ENCODE data around the gene SLC6A17.

The SLC6A17 gene

DNA sequence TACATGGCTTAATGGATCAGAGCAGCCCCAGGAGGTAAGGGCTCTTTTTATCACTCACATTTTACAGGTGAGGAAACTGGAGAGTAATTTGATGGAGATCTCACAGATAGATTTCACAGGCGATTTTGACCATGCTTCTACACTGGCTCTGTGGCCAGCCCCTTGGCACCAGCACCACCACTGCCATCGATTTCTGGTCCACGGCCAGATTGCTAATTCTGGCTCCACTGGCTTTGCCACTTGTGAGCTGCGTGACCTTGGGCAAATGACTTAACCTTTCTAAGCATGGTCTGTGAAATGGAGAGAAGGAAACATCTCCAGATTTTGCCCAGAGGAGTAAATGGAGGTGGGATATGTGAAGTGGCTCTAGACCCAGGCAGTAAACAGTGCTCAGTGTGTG is 92.4 kb downstream of the SLC6A17 start:
- no peak for DNase-seq (ENCODE audit: low spot score)
- TF ChIP-seq, protein P1, sequence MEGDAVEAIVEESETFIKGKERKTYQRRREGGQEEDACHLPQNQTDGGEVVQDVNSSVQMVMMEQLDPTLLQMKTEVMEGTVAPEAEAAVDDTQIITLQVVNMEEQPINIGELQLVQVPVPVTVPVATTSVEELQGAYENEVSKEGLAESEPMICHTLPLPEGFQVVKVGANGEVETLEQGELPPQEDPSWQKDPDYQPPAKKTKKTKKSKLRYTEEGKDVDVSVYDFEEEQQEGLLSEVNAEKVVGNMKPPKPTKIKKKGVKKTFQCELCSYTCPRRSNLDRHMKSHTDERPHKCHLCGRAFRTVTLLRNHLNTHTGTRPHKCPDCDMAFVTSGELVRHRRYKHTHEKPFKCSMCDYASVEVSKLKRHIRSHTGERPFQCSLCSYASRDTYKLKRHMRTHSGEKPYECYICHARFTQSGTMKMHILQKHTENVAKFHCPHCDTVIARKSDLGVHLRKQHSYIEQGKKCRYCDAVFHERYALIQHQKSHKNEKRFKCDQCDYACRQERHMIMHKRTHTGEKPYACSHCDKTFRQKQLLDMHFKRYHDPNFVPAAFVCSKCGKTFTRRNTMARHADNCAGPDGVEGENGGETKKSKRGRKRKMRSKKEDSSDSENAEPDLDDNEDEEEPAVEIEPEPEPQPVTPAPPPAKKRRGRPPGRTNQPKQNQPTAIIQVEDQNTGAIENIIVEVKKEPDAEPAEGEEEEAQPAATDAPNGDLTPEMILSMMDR (IDR thresholded peaks at IDR 0.05; ENCODE audit: extremely low read depth, missing control alignments): no peak

DNA sequence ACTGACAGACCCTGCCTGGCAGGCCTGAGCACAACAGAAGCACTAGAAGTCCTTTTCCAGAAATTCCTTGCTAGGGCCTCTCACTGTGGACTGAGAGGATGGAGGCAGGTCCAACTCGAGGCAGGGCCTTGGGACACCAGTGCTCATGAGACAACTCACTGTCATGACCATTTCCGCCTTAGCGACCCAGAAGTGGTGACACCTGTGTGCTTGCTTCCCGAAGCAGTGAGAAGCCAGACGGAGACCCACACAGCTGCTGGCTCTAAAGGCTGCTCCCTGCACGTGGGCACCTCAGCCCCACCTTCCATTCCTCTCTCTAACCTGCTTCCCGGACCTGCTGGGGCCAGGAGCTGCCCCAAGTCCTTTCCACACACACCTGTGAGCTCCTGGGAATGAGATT is 92.9 kb downstream of the SLC6A17 start:
- TF ChIP-seq, protein P1 (IDR thresholded peaks at IDR 0.05; ENCODE audit: extremely low read depth, missing control alignments): no peak
- no peak for DNase-seq (ENCODE audit: low spot score)

DNA sequence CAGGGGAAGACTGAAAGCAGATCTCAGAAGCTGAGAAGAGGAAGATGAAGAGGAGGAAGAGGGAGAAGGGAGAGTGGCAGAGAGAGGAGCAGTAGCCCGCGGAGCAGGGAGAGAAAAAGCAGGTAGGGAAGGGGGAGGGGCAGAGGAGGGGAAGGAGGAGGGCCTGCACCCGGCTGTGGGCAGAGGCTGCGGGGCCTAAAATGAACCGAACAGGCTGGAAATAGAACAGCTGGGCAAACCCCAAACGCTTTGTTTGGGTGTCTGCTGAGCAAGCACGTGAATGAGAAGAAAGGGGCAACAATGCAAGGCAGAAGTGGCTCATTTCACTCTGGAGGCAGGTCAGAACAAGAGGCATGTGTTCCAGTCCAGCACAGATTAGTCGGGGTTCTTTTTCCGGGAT is 93.3 kb downstream of the SLC6A17 start:
- DNase-seq (ENCODE audit: low spot score): no peak
- TF ChIP-seq, protein P1 (IDR thresholded peaks at IDR 0.05; ENCODE audit: extremely low read depth, missing control alignments): no peak

DNA sequence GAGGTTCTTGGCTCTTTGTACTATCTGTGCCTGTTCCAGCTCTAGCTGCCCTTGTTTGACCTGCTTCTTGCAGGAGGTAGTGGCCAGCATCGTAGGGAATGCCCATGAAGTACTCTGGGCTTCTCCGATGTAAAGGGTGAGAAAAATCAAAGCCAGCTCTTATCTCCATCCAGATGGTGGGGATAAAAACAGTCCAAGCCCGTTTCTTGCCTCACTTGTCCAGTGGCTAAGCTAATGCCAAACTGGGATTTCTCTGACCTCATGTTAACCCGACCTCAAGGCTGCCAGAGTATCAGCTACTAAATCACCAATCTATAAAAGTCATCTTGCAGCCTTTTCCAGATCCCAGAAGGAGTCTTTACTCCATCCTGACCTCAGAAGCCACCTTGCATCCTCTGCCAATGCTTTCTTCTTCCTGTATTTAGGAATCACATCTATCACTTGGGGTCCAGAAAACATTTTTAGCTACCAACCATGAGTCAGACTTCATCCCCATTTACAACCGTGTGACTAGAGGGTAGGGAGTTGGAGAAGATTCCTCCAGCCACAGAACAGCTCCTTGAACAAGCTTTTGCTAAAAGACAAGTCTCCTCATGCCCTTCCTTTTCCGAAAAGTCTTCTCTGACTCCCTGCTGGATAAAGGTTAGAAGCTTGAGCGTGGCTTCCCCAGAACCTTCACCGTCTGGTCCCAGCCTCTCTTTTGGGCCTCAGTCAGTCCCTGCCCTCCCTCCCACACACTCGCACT is 95.8 kb downstream of the SLC6A17 start:
- DNase-seq (ENCODE audit: low spot score): no peak
- TF ChIP-seq, protein P1 (IDR thresholded peaks at IDR 0.05; ENCODE audit: extremely low read depth, missing control alignments): no peak

DNA sequence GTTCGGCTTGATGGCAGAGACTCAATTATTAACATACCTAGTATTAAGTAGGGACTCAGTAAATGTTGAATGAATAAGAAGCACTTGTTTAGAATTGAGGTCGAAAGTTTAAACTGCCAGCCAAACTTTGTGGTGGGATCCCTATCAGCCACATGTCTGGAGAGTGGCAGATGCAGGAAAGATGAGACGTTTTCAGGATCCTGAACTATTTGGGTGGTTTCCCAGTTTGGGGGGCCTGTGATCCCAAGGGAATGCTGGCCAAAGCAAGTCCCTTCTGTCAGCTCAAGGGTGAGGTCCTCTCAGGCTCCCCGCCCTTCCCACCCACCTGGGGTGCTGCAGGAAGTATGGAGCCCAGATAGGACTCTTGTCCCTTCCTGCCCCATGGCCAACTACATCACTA is 98.5 kb downstream of the SLC6A17 start:
- DNase-seq (ENCODE audit: low spot score): no peak
- TF ChIP-seq, protein P1 (IDR thresholded peaks at IDR 0.05; ENCODE audit: extremely low read depth, missing control alignments): no peak

DNA sequence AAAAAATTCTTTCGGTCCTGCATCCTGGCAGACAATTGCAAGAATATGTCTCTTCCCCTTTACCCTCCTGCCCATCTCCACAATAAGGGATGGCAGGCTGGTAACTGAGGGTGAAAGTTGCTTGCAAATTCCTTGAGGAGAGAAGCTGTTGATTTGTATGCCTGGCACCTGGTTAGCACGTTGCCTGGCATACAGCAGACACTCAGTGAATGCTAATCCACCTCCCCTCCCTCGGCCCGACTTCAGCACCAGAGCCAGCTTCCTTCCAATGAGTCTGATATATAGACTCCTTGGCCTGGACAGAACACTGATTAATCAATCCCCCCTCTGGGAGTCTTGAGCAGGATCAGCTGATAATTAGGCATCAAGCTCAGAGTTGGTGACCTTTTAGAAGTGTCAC is 99.0 kb downstream of the SLC6A17 start:
- TF ChIP-seq, protein P1 (IDR thresholded peaks at IDR 0.05; ENCODE audit: extremely low read depth, missing control alignments): no peak
- no peak for DNase-seq (ENCODE audit: low spot score)

DNA sequence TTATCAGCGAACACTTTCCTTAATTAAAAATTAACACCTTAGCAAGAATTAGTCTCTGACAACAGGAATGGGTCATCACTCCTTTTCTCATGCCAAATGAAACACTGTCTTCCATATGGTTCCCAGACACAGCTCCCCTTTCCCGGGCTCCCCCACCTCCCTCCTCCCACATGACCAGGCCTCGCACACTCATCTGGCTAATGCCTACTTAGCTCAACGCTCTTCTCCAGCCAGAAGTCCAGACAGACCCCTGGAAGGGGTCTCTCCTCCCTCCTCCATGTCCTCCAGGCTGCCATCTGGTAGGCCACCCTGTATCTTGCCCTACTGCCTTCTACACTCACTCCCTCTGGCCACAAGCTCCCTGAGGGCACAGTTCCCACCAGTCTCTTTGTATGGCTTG is 99.7 kb downstream of the SLC6A17 start:
- TF ChIP-seq, protein P1 (IDR thresholded peaks at IDR 0.05; ENCODE audit: extremely low read depth, missing control alignments): no peak
- no peak for DNase-seq (ENCODE audit: low spot score)

Measured in GM20000 (cell line).